Esophagus squamous epithelium (tissue), 4 donors: Measurements from ENCODE around the gene ARFGAP3.

Experiments used
- CTCF ChIP-seq, 6 experiments: fragments of 450-650 bp in 4 of 6; fragments of 200-600 bp in 2 of 6; sonication (generic) in 2 of 6; IDR thresholded peaks; one replicate each; pipeline ENCODE4 v1.5.1; 2016 to 2019; ENCODE audit warnings: antibody characterized with exemption in 6 of 6, mild to moderate bottlenecking in 4 of 6, moderate library complexity in 4 of 6
- POLR2A ChIP-seq, 4 donors: fragments of 450-650 bp; IDR thresholded peaks; one replicate each; pipeline ENCODE4 v1.6.1; 2017; ENCODE audit warnings: antibody characterized with exemption in 4 of 4, mild to moderate bottlenecking in 4 of 4, moderate library complexity in 3 of 4

GRCh38 chr22:42794551-42795510 lies 62.2 kb downstream of the ARFGAP3 start:
- TF ChIP-seq POLR2A (IDR thresholded peaks at IDR 0.05) (no peak), CTCF (IDR thresholded peaks at IDR 0.05) (no peak)
